Stimulated activated CD8-positive, alpha-beta memory T cell treated with anti-CD3 and anti-CD28 coated beads, Interleukin-4, amount 100 ng/mL, for 4 hours (primary cell): ENCODE measurements around the gene IRAK2.
"Not testable (repeated sequence)": the region's sequence is repeated elsewhere in the genome, so short reads cannot be mapped to it uniquely, and the experiment has no call there.

Experiments
- DNase-seq, 2 donors: peaks; one replicate each; pipeline ENCODE4 v3.0.0-alpha.2; 2020; ENCODE audit warnings: low read depth in 2 of 2, low spot score in 1 of 2

IRAK2 gene

DNA sequence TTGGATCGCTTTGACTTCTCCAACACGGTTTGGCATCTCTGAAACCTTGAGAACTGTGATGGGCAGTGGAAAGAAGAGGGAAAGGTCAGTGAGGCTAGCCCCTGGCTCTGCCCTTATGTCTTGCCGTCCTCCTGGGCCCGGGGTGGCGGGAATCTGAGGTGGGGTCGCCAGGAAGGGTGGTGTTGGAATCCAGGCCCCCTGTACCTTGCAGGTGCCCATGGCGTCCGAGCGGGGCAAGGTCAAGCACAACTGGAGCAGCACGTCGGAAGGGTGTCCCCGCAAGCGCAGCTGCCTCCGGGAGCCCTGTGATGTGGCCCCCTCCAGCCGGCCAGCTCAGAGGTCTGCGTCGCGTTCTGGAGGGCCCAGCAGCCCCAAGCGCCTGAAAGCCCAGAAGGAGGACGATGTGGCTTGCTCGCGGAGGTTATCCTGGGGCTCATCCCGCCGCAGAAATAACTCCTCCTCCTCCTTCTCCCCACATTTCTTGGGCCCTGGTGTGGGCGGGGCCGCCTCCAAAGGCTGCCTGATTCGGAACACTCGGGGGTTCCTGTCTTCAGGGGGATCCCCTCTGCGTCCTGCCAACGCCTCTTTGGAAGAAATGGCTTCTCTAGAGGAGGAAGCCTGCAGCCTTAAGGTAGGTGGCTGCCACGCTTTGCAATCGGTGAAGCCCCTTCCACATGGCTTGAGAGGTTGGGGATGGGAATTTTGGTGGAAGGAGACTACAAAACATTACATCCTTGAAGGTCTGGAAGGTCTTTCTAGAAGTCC is 84.4 kb downstream of the IRAK2 start:
- DNase-seq: peak in 1 of 2 donors; percentile 35

- no peak for DNase-seq
Measured at GRCh38 chr3:10249833-10250232, 85.1 kb downstream of the IRAK2 start.

DNA sequence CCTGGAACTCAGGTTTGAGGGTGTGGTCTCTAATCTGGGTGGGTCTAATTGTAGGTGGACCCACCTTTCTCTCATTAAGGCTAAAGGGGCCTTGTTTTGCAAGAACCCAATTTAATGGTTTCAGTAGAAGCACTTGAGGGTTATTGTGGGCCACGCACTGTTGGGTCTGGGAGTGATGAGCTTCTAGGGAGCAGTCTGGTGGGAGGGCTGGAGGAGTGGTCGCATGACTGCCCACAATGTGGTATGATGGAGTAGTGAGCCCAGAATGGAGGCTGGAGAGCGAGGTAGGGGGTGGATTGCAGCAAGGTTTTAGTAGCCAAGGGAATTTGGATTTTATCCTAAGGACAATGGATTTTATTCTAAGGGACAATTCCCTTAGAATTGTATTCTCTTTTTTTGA is 86.3 kb downstream of the IRAK2 start:
- DNase-seq: no peak

- no peak for DNase-seq
Measured at GRCh38 chr3:10253731-10254130, 89.0 kb downstream of the IRAK2 start.

- no peak for DNase-seq
Measured at GRCh38 chr3:10255835-10256234, 91.1 kb downstream of the IRAK2 start.

DNA sequence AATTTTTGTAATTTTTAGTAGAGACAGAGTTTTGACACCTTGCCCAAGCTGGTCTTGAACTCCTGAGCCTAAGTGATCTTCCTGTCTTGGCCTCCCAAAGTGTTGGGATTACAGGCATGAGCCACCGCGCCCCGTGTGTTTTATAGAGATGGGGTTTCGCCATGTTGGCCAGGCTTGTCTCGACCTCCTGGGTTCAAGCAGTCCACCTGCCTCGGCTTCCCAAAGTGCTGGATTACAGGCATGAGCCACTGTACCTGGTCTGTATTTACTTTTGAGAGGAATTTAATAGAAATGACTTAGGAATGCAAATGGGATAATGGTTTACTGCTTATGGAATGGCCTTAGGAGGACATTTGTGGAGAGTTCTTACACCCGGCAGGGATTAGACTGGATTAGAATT is 94.3 kb downstream of the IRAK2 start:
- DNase-seq: no peak

- no peak for DNase-seq
Measured at GRCh38 chr3:10259798-10260197, 95.1 kb downstream of the IRAK2 start.

DNA sequence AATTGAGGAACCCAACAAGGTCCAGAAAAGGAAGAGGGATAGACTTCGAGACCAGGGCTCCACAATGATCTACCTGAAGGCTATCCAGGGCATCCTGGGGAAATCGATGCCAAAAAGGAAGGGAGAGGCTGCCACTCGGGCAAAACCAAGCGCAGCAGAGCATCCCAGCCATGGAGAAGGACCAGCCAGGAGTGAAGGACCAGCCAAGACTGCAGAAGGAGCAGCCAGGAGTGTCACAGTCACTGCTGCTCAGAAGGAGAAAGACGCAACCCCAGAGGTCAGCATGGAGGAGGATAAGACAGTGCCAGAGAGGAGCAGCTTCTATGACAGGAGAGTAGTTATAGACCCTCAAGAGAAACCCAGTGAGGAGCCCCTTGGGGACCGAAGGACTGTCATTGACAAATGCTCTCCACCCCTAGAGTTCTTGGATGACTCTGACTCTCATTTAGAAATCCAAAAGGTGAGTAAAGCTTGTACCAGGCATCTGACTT is 95.5 kb downstream of the IRAK2 start:
- DNase-seq: no peak

DNA sequence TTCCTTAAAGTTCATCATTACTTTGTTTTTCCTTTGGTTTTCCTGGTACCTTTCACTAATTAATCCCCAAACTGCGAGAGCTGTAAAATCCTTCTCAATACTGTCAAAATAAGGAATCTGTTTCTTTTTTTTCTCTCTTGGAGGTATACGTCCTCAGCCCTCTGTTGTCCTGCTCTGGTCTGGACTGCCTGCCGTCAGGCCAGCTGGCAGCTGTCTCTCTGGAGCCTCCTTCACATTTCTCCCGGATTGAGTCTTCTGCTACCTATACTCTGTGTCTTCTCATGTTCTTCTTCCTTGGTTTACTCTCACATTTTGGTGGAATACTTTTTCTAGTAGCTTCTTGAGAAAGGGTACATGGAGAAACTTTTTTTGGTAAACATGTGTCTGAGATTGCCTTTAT is 97.3 kb downstream of the IRAK2 start:
- DNase-seq: no peak

DNA sequence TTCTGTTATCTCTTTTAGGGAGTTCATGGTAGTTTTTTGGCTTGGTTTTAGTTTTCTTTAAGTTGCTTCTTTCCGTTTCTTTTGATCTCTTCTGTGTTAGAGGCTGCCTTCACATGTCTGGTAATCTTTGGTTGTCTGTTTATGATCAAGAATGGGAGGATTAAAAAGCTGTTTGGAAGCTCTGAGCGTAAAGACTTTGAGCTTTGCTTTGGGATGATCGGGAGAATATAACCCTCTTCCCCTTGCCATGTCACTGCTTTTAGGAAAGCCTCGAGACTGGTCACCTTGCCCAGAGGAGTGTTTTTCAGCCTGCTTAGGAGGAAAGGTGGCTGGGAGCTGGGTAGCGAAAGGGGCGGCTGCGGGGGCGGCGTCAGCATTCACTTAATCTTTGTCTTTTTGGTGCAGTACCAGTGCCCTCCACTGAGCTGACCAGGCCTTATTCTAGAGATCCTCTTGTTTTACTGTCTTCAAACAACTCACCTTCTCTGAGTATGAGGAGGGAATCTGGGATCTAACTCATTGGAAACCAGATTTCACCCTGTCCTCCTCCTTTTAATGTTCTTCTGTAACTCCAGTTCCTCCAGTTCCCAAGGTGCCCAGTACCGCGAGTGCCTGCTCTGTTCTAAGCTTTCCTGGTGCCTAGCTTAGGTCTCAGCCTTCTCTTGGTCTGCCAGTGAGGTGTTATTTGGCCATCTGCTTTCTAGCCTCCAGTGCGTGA is 99.1 kb downstream of the IRAK2 start:
- peak; percentile 46 to 49 for DNase-seq

GRCh38 chr3:10265833-10266232 is 101.1 kb downstream of the IRAK2 start:
- no peak for DNase-seq

- DNase-seq: not testable (repeated sequence)
Measured at GRCh38 chr3:10266936-10267335, 102.2 kb downstream of the IRAK2 start.

GRCh38 chr3:10268116-10268515 is 103.4 kb downstream of the IRAK2 start:
- no peak for DNase-seq

GRCh38 chr3:10268930-10269329 is 104.2 kb downstream of the IRAK2 start:
- DNase-seq: no peak

DNA sequence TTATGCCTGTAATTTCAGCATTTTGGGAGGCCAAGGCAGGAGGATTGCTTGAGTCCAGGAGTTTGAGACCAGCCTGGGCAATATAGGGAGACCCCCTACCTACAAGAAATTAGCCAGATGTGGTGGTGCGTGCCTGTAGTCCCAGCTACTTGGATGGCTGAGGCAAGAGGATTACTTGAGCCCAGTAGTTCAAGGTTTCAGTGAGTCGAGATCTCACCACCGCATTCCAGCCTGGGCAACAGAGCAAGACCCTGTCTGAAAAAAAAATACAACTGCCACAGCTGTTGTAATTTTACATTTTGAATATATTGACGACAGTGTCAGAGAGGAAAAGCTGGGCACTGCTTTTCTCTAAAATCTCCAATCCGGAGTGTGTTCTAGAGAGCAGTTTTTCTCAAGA is 104.7 kb downstream of the IRAK2 start:
- no peak for DNase-seq

GRCh38 chr3:10272476-10272875 is 107.8 kb downstream of the IRAK2 start:
- not testable (repeated sequence) for DNase-seq

- DNase-seq: no peak
Measured at GRCh38 chr3:10272977-10273376, 108.3 kb downstream of the IRAK2 start.

DNA sequence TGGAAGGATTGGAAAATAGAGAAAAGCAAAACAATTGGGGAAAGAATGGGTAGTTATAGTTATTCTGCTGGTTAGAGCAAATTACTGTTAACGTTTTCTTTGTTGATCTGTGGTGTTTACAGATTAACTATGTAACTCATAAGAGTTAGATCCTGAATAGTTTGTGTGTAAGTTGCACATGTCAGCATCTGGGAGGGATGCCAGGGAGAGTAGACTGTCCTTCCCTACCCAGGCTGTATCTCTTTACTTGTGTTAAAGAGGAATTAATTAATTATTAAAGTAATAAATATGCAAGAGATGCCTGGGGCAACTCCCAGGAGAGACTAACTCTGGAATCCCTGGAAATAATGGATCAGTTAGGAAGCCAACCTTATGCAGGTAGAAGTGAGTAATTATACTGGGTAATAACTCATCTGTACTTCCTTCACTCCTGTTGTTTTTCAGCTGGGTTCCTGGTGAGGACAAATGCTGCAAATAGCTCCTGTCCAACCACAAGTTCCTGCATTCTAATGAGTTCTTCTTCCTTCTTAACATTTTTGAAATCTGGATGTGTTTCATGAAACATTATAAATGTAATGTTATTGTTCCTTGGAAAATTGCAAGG is 109.1 kb downstream of the IRAK2 start:
- no peak for DNase-seq

- DNase-seq: no peak
Measured at GRCh38 chr3:10274601-10275000, 109.9 kb downstream of the IRAK2 start.

- no peak for DNase-seq
Measured at GRCh38 chr3:10277115-10277625, 112.5 kb downstream of the IRAK2 start.

GRCh38 chr3:10278501-10278900 is 113.8 kb downstream of the IRAK2 start:
- no peak for DNase-seq
